HCT116 (cell line): Measurements from ENCODE around the gene RNF112.

ENCODE experiments used
- EGR1 ChIP-seq: IDR thresholded peaks from 2 replicates; pipeline ENCODE4 v1.6.1; 2012; ENCODE audit warnings: low read depth
- POLR2A ChIP-seq: IDR thresholded peaks from 2 replicates; pipeline ENCODE4 v1.7.0; 2011; ENCODE audit warnings: borderline replicate concordance; ENCODE audit not compliant: insufficient read depth, insufficient read length; ENCODE audit errors: extremely low read depth
- POLR2AphosphoS5 ChIP-seq: IDR thresholded peaks from 2 replicates; pipeline ENCODE4 v1.6.1; 2011; ENCODE audit warnings: mild to moderate bottlenecking, low read depth, low read length, moderate library complexity
- RAD21 ChIP-seq: IDR thresholded peaks from 2 replicates; pipeline ENCODE4 v1.6.1; 2012; ENCODE audit warnings: low read depth, mild to moderate bottlenecking
- SP1 ChIP-seq: IDR thresholded peaks from 2 replicates; pipeline ENCODE4 v1.6.1; 2012; ENCODE audit warnings: low read depth
- TF ChIP-seq, protein P1 (sequence below), 3 experiments: fragments of 200-600 bp in 1 of 3; sonication (generic) in 1 of 3; IDR thresholded peaks in 2 of 3; conservative IDR thresholded peaks in 1 of 3; 2 replicates each; pipeline ENCODE4 v1.5.1; 2012 to 2017; ENCODE audit warnings: low read depth in 2 of 3, low read length in 2 of 3, antibody characterized with exemption in 1 of 3, borderline replicate concordance in 1 of 3, control low read depth in 1 of 3, mild to moderate bottlenecking in 1 of 3, mixed read lengths in 1 of 3, mixed run types in 1 of 3, moderate library complexity in 1 of 3; ENCODE audit not compliant: insufficient read depth in 1 of 3
- TF ChIP-seq, protein P2 (sequence below): IDR thresholded peaks from 2 replicates; pipeline ENCODE4 v1.6.1; 2012; ENCODE audit warnings: low read depth

DNA sequence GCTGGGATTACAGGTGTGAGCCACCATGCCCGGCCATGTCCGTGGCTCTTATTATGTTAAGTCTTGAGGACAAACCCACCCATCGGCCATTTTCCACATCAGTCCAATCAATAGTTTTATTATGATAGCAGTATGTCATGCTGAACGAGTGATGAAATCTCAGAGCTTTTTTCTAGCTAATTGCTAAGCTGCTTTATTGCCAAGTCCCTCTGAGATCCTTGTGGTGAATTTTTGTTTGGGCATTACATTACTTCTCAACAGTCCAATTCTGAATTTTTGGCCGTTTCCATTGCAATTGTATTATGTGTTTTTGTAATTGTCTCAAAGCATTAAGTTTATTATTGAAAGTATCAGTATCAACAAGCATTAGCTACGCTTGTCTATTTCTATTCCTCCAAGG lies 10.9 kb downstream of the RNF112 start:
- TF ChIP-seq, protein P1, sequence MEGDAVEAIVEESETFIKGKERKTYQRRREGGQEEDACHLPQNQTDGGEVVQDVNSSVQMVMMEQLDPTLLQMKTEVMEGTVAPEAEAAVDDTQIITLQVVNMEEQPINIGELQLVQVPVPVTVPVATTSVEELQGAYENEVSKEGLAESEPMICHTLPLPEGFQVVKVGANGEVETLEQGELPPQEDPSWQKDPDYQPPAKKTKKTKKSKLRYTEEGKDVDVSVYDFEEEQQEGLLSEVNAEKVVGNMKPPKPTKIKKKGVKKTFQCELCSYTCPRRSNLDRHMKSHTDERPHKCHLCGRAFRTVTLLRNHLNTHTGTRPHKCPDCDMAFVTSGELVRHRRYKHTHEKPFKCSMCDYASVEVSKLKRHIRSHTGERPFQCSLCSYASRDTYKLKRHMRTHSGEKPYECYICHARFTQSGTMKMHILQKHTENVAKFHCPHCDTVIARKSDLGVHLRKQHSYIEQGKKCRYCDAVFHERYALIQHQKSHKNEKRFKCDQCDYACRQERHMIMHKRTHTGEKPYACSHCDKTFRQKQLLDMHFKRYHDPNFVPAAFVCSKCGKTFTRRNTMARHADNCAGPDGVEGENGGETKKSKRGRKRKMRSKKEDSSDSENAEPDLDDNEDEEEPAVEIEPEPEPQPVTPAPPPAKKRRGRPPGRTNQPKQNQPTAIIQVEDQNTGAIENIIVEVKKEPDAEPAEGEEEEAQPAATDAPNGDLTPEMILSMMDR (IDR thresholded peaks at IDR 0.05 in 2 of 3, conservative IDR thresholded peaks at IDR 0.05 in 1 of 3; ENCODE audit: borderline replicate concordance in 1 of 3, insufficient read depth in 1 of 3, low read depth in 2 of 3, low read length in 2 of 3): no peak
- TF ChIP-seq POLR2AphosphoS5: no peak
- TF ChIP-seq SP1: no peak
- TF ChIP-seq POLR2A: no peak
- TF ChIP-seq, protein P2, sequence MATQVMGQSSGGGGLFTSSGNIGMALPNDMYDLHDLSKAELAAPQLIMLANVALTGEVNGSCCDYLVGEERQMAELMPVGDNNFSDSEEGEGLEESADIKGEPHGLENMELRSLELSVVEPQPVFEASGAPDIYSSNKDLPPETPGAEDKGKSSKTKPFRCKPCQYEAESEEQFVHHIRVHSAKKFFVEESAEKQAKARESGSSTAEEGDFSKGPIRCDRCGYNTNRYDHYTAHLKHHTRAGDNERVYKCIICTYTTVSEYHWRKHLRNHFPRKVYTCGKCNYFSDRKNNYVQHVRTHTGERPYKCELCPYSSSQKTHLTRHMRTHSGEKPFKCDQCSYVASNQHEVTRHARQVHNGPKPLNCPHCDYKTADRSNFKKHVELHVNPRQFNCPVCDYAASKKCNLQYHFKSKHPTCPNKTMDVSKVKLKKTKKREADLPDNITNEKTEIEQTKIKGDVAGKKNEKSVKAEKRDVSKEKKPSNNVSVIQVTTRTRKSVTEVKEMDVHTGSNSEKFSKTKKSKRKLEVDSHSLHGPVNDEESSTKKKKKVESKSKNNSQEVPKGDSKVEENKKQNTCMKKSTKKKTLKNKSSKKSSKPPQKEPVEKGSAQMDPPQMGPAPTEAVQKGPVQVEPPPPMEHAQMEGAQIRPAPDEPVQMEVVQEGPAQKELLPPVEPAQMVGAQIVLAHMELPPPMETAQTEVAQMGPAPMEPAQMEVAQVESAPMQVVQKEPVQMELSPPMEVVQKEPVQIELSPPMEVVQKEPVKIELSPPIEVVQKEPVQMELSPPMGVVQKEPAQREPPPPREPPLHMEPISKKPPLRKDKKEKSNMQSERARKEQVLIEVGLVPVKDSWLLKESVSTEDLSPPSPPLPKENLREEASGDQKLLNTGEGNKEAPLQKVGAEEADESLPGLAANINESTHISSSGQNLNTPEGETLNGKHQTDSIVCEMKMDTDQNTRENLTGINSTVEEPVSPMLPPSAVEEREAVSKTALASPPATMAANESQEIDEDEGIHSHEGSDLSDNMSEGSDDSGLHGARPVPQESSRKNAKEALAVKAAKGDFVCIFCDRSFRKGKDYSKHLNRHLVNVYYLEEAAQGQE: no peak
- no peak for TF ChIP-seq EGR1
- no peak for TF ChIP-seq RAD21
